GM12878 (cell line): Measurements from ENCODE around the gene KPNA5. TPM values are rescaled to one million over a fixed set of nuclear protein-coding genes. Genes with fewer than 3 reads are reported as not detected.
A peak's percentile ranks its signal among the peaks of the same experiment; 100 is the strongest.

ENCODE experiments used
- ATAC-seq: fragments of 200-7000 bp; cut with Tn5 transposase; 3 replicates; pipeline ENCODE4 v1.9.1; 2020; ENCODE audit warnings: mild to moderate bottlenecking, moderate library complexity
- BruUV-seq: library from RNA; stranded (reverse); fragments of 400-500 nt; replicated peaks from 2 replicates; lab custom pipeline; 2021; lab: Mats Ljungman, UMichigan
- CTCF ChIA-PET: fragments of 300-600 bp; sonication (Branson Sonifier 250); formaldehyde crosslinking; extraction: SDS; loops from one replicate; lab custom pipeline; 2021; ENCODE audit warnings: inconsistent platforms; lab: Yijun Ruan, JAX
- POLR2A ChIA-PET: fragments of 350-600 bp; formaldehyde crosslinking; extraction: SDS; loops from one replicate; lab custom pipeline; 2021; ENCODE audit warnings: inconsistent platforms; lab: Charles Lee
- RAD21 ChIA-PET: fragments of 300-600 bp; sonication (Branson Sonifier 250); formaldehyde crosslinking; loops from one replicate; lab custom pipeline; 2023; ENCODE audit warnings: antibody characterized with exemption; ENCODE audit not compliant: unreplicated experiment; lab: Charles Lee
- SMC1A ChIA-PET: fragments of 300-600 bp; sonication (Branson Sonifier 250); formaldehyde crosslinking; loops from one replicate; lab custom pipeline; 2023; ENCODE audit not compliant: unreplicated experiment, uncharacterized antibody; lab: Charles Lee
- DNase-seq: peaks from one replicate; pipeline ENCODE4 v3.0.0-alpha.2; 2011; ENCODE audit warnings: low read depth, low spot score
- FAIRE-seq: peaks from 3 replicates; lab custom pipeline; 2011; peaks lifted over from hg19 to GRCh38; lab: Jason Lieb, UNC
- H2AFZ ChIP-seq: 2 replicates; pipeline ENCODE4 v1.6.0; 2011; ENCODE audit warnings: low read depth, low read length, control low read depth; ENCODE audit not compliant: control insufficient read depth
- H3K27ac ChIP-seq: 2 replicates; pipeline ENCODE4 v1.5.1; 2011; ENCODE audit warnings: control low read depth; ENCODE audit not compliant: control insufficient read depth, insufficient read depth
- H3K27me3 ChIP-seq, 2 experiments: replicated peaks in 1 of 2; 2 replicates each; pipeline versions ENCODE4 v1.6.0 to v1.6.1; 2011; ENCODE audit warnings: low read length in 1 of 2; ENCODE audit not compliant: control insufficient read depth in 2 of 2, insufficient read depth in 2 of 2
- H3K36me3 ChIP-seq, 2 experiments: 2 replicates each; pipeline ENCODE4 v1.5.1; 2011; ENCODE audit warnings: low read length in 1 of 2; ENCODE audit not compliant: control insufficient read depth in 2 of 2, insufficient read depth in 2 of 2
- H3K4me1 ChIP-seq: 2 replicates; pipeline ENCODE4 v1.6.1; 2011; ENCODE audit warnings: mild to moderate bottlenecking, low read length, moderate library complexity, mixed read lengths; ENCODE audit not compliant: control insufficient read depth, insufficient read depth
- H3K4me2 ChIP-seq: 2 replicates; pipeline ENCODE4 v1.6.0; 2011; ENCODE audit warnings: control low read depth; ENCODE audit not compliant: control insufficient read depth, insufficient read depth
- H3K4me3 ChIP-seq: fragments of 200-600 bp; sonication (generic); 2 replicates; pipeline ENCODE4 v1.5.1; 2016
- H3K79me2 ChIP-seq: 2 replicates; pipeline ENCODE4 v1.6.0; 2011; ENCODE audit warnings: low read length; ENCODE audit not compliant: control insufficient read depth, insufficient read depth
- H3K9ac ChIP-seq: 2 replicates; pipeline ENCODE4 v1.8.0; 2011; ENCODE audit warnings: low read length, control low read depth, mixed read lengths; ENCODE audit not compliant: control insufficient read depth, insufficient read depth
- H3K9me3 ChIP-seq: replicated peaks from 3 replicates; pipeline ENCODE4 v1.5.1; 2011; ENCODE audit warnings: mild to moderate bottlenecking, low read length; ENCODE audit not compliant: control insufficient read depth, insufficient read depth
- H4K20me1 ChIP-seq: 2 replicates; pipeline ENCODE4 v1.6.0; 2011; ENCODE audit not compliant: control insufficient read depth, insufficient read depth
- ATF3 ChIP-seq: IDR thresholded peaks from 2 replicates; pipeline ENCODE4 v1.6.1; 2011; ENCODE audit warnings: low read depth, mild to moderate bottlenecking, low read length, moderate library complexity, borderline replicate concordance; ENCODE audit errors: extremely low read depth
- BACH1 ChIP-seq: fragments of 450-650 bp; IDR thresholded peaks from 2 replicates; pipeline ENCODE4 v1.6.1; 2017; ENCODE audit warnings: mild to moderate bottlenecking, borderline replicate concordance
- CHD2 ChIP-seq: IDR thresholded peaks from 2 replicates; pipeline ENCODE4 v1.6.1; 2011; ENCODE audit warnings: low read depth, low read length, improper control_type of control experiment, borderline replicate concordance
- CHD4 ChIP-seq: fragments of 200-600 bp; sonication (generic); IDR thresholded peaks from 2 replicates; pipeline ENCODE4 v1.6.1; 2016; ENCODE audit warnings: mild to moderate bottlenecking
- EGR1 ChIP-seq, 2 experiments: IDR thresholded peaks; 1 replicate in 1 of 2; 2 replicates in 1 of 2; pipeline ENCODE4 v1.6.1; 2011 to 2012; ENCODE audit warnings: low read depth in 2 of 2, low read length in 2 of 2, borderline replicate concordance in 1 of 2, mild to moderate bottlenecking in 1 of 2, moderate library complexity in 1 of 2
- HCFC1 ChIP-seq: fragments of 150-350 bp; IDR thresholded peaks from 2 replicates; pipeline ENCODE4 v1.6.1; 2014; ENCODE audit warnings: low read length
- JUNB ChIP-seq: IDR thresholded peaks from 2 replicates; pipeline ENCODE4 v1.6.1; 2016; ENCODE audit warnings: antibody characterized with exemption, mild to moderate bottlenecking
- NR2C2 ChIP-seq: IDR thresholded peaks from 2 replicates; pipeline ENCODE4 v1.6.1; 2011; ENCODE audit warnings: borderline replicate concordance, low read depth; ENCODE audit not compliant: control insufficient read depth, insufficient read length
- PAX8 ChIP-seq: fragments of 450-650 bp; IDR thresholded peaks from 2 replicates; pipeline ENCODE4 v1.6.1; 2017; ENCODE audit warnings: mild to moderate bottlenecking, moderate library complexity
- POLR2A ChIP-seq: IDR thresholded peaks from 2 replicates; pipeline ENCODE4 v1.6.1; 2011; ENCODE audit warnings: low read depth, mild to moderate bottlenecking, low read length
- POU2F2 ChIP-seq: IDR thresholded peaks from 3 replicates; pipeline ENCODE4 v1.6.1; 2011; ENCODE audit warnings: low read depth, mild to moderate bottlenecking, low read length, borderline replicate concordance
- SMARCA5 ChIP-seq: fragments of 450-650 bp; IDR thresholded peaks from 2 replicates; pipeline ENCODE4 v1.6.1; 2017; ENCODE audit warnings: mild to moderate bottlenecking
- SREBF1 ChIP-seq: IDR thresholded peaks from 2 replicates; pipeline ENCODE4 v1.6.1; 2012; ENCODE audit warnings: mild to moderate bottlenecking, low read length
- YY1 ChIP-seq: IDR thresholded peaks from 2 replicates; pipeline ENCODE4 v1.6.1; 2011; ENCODE audit warnings: low read depth, mild to moderate bottlenecking, low read length
- ZBTB11 ChIP-seq: fragments of 450-650 bp; formaldehyde crosslinking; IDR thresholded peaks from 2 replicates; pipeline ENCODE4 v1.5.0; 2022; ENCODE audit warnings: mild to moderate bottlenecking, missing genetic modification characterization
- ZNF207 ChIP-seq: fragments of 450-650 bp; IDR thresholded peaks from 2 replicates; pipeline ENCODE4 v1.6.1; 2014; ENCODE audit warnings: antibody characterized with exemption, mild to moderate bottlenecking, borderline replicate concordance
- ZNF274 ChIP-seq: IDR thresholded peaks from one replicate; pipeline ENCODE4 v1.8.0; 2011; ENCODE audit not compliant: insufficient read length, insufficient read depth
- ZNF384 ChIP-seq: IDR thresholded peaks from 2 replicates; pipeline ENCODE4 v1.6.1; 2012; ENCODE audit warnings: low read depth, mild to moderate bottlenecking, low read length, improper control_type of control experiment, borderline replicate concordance
- ZZZ3 ChIP-seq: IDR thresholded peaks from 2 replicates; pipeline ENCODE4 v1.6.1; 2011; ENCODE audit warnings: low read depth; ENCODE audit not compliant: control insufficient read depth, insufficient read length
- in situ Hi-C: fragments of 300-500 bp; cut with MboI; formaldehyde crosslinking; loops from 9 replicates; pipeline ENCODE4 v1.14.3; 2018; ENCODE audit warnings: mixed read lengths
- intact Hi-C: fragments of 100-400 bp; cut with micrococcal nuclease; formaldehyde crosslinking; loops from one replicate; pipeline ENCODE4 v1.14.2; 2022; ENCODE audit not compliant: unreplicated experiment
- polyA plus RNA-seq, 11 experiments: library from polyadenylated mRNA; depleted of rRNA in 4 of 11; unstranded in 6 of 11; stranded (reverse) in 5 of 11; fragments of >200 nt; fragmentation: Nextera tagmentation in 4 of 11; fragmentation: Illumina TruSeq in 1 of 11; extraction: Ambion mirVana in 4 of 11; extraction: Trizol in 1 of 11; gene quantifications; 1 replicate in 1 of 11; 2 replicates in 10 of 11; pipeline versions ENCODE4 v1.2.1 to v1.2.3, GENCODE V29; 2011 to 2016; ENCODE audit warnings: inconsistent platforms in 2 of 11, missing spikeins in 2 of 11, low read depth in 1 of 11
- total RNA-seq, 4 experiments: library from RNA; depleted of rRNA in 3 of 4; stranded (reverse); fragments of >200 nt in 3 of 4; fragmentation: Illumina TruSeq in 1 of 4; extraction: Trizol in 1 of 4; gene quantifications; 2 replicates each; pipeline versions ENCODE4 v1.2.1 to v1.2.3, GENCODE V29; 2013 to 2021

KPNA5 gene
- total and polyA plus RNA-seq, 10 of the 15 experiments (the other 5 are each of a cell fraction or from before 2014, with no cell fraction given), result 1.9 to 7.6 (median 4.5) TPM

GRCh38 chr6:116661594-116661993 is 19.4 kb upstream of the KPNA5 start:
- Histone ChIP-seq H3K4me1 (no peaks in the 10 kb centered on the region; the same call in 1 of the 2 replicates), H3K27ac (no peak overlapping the region; the same call in 1 of the 2 replicates), H3K79me2 (peaks cover 65% of the 10 kb centered on the region), H3K36me3 (no peaks in the 10 kb centered on the region), H3K9ac (no peak overlapping the region; the same call in 1 of the 2 replicates), H3K4me3 (0 out of 2 replicates have a peak overlapping the region, but pooled peaks have one; percentile 31), H4K20me1 (no peaks in the 10 kb centered on the region; the same call in 1 of the 2 replicates), H3K4me2 (peak overlapping the region; percentile 61), H3K27me3 (no peaks in the 10 kb centered on the region), H3K9me3 (no peaks in the 10 kb centered on the region), H2AFZ (no peak overlapping the region)
- ChIA-PET CTCF (interaction anchor here (0.8 to 3.0 kb wide), 4 partner anchors 15 to 101 kb away, joined by 3 to 11 read pairs (median 4); no protein-coding TSS in a partner anchor), SMC1A (interaction anchor here (0.7 to 2.1 kb wide), 8 partner anchors 10 to 271 kb away, joined by 3 to 7 read pairs (median 4); partner anchors contain the start of genes CALHM4 and KPNA5), RAD21 (no interaction called here), POLR2A (interaction anchor here (0.6 kb wide), 1 partner anchor 95 kb away, joined by 3 read pairs; no protein-coding TSS in a partner anchor)
- TF ChIP-seq SMARCA5 (no peak), CHD2 (no peak), EGR1 (IDR thresholded peaks at IDR 0.05; ENCODE audit: borderline replicate concordance in 1 of 2, low read depth in 2 of 2, low read length in 2 of 2) (no peak), SREBF1 (no peak), HCFC1 (no peak), POU2F2 (no peak), JUNB (no peak), ZNF274 (no peak), YY1 (no peak), ZBTB11 (CRISPR knock-in tag) (no peak), POLR2A (no peak), PAX8 (no peak), ZNF207 (no peak), ATF3 (no peak), ZNF384 (no peak), NR2C2 (no peak), BACH1 (no peak), CHD4 (no peak), ZZZ3 (no peak)
- DNase-seq (no peak), FAIRE-seq (no peak), ATAC-seq (peak; percentile 46)
- intact Hi-C loops (loop anchor here (10.0 kb wide), 2 partner anchors 287 to 647 kb away; partner anchors contain the start of gene DSE), in situ Hi-C loops (no loop called here)
- no TSS peak for BruUV-seq
